ENCODE data around the gene JAK1.
"Not testable (repeated sequence)": the region's sequence is repeated elsewhere in the genome, so short reads cannot be mapped to it uniquely, and the experiment has no call there.

Gene JAK1

DNA sequence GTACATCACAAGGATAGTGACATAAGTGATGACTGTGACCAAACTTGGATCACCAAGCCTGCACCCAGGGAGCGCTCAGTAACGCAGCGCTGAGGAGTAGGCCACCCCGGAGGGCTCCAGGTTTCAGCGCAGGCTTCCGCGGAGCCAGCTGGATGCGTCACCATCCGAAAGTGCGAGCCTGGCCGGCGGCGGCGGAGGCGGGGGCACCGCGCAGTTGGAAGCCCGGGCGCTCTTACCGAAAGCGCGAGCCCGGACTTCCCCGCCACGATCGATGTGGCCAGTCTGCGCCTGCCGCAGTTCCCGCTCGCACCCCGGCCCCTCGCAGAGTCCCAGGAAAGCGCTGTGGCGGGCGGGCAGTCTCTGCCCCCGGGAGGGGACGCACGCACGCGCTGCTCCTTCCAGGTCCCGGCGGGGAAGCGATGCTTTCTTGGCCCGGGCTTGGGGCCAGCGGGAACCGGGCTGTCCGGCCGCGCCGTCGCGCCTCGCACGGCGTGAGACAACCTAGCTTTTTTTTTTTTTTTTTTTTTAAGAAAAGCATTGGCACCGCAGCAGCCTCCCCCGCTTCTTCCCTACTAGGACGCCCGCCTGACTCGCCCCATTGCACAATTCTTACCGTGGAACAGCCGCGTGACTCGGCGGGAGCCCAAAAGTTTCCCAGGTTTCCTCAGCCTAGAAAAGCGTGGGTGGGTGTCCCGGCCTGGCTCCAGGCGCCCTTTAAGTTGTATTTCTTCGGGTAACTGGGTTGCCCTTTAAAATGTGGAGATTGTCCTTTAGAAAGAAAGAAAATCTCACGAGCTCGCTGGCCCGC lies 36.4 kb upstream of the JAK1 start:
- TF ChIP-seq, protein P1, sequence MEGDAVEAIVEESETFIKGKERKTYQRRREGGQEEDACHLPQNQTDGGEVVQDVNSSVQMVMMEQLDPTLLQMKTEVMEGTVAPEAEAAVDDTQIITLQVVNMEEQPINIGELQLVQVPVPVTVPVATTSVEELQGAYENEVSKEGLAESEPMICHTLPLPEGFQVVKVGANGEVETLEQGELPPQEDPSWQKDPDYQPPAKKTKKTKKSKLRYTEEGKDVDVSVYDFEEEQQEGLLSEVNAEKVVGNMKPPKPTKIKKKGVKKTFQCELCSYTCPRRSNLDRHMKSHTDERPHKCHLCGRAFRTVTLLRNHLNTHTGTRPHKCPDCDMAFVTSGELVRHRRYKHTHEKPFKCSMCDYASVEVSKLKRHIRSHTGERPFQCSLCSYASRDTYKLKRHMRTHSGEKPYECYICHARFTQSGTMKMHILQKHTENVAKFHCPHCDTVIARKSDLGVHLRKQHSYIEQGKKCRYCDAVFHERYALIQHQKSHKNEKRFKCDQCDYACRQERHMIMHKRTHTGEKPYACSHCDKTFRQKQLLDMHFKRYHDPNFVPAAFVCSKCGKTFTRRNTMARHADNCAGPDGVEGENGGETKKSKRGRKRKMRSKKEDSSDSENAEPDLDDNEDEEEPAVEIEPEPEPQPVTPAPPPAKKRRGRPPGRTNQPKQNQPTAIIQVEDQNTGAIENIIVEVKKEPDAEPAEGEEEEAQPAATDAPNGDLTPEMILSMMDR (IDR thresholded peaks at IDR 0.05; ENCODE audit: low read depth, low read length), result no peak
- H3K4me3 ChIP-seq (ENCODE audit: low read depth, low read length), result peak overlapping the region; percentile 70

GRCh38 chr1:65002156-65002507 lies 35.8 kb upstream of the JAK1 start:
- H3K4me3 ChIP-seq (ENCODE audit: low read depth, low read length), result peak overlapping the region; percentile 70

GRCh38 chr1:65001231-65001792 lies 35.0 kb upstream of the JAK1 start:
- H3K4me3 ChIP-seq (ENCODE audit: low read depth, low read length), result peak overlapping the region; percentile 5; the same call in 1 of the 2 replicates
- TF ChIP-seq, protein P1 (IDR thresholded peaks at IDR 0.05; ENCODE audit: low read depth, low read length), result no peak

More at GRCh38 chr1:65002156-65002507, 35.8 kb upstream of the JAK1 start:
- TF ChIP-seq, protein P1 (IDR thresholded peaks at IDR 0.05; ENCODE audit: low read depth, low read length), result no peak

- not testable (repeated sequence) for H3K4me3 ChIP-seq (ENCODE audit: low read depth, low read length)
Measured at GRCh38 chr1:64998425-64998948, 32.1 kb upstream of the JAK1 start.

GRCh38 chr1:64996541-64997257 lies 30.4 kb upstream of the JAK1 start:
- TF ChIP-seq, protein P1 (IDR thresholded peaks at IDR 0.05; ENCODE audit: low read depth, low read length), result no peak
- H3K4me3 ChIP-seq (ENCODE audit: low read depth, low read length), result no peak overlapping the region

DNA sequence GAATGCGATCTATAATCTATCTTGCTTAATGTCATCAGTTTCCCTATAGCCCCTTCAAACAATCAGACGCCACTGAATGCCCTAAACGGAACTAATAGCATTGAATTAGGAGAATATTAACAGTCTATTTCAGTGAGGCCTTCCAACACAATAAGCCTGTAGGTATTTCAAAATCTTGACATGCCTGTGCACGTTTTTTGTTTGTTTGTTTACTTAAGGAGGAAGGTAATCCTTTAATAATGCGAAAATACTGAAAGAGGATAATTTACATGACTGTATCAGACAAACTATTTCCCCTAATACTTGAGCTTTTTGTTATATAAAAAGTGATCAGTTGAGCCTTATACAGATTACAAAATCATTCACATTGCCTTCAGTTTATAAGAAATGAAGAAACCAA lies 29.0 kb upstream of the JAK1 start:
- no peak overlapping the region for H3K4me3 ChIP-seq (ENCODE audit: low read depth, low read length)
- TF ChIP-seq, protein P1 (IDR thresholded peaks at IDR 0.05; ENCODE audit: low read depth, low read length), result no peak

DNA sequence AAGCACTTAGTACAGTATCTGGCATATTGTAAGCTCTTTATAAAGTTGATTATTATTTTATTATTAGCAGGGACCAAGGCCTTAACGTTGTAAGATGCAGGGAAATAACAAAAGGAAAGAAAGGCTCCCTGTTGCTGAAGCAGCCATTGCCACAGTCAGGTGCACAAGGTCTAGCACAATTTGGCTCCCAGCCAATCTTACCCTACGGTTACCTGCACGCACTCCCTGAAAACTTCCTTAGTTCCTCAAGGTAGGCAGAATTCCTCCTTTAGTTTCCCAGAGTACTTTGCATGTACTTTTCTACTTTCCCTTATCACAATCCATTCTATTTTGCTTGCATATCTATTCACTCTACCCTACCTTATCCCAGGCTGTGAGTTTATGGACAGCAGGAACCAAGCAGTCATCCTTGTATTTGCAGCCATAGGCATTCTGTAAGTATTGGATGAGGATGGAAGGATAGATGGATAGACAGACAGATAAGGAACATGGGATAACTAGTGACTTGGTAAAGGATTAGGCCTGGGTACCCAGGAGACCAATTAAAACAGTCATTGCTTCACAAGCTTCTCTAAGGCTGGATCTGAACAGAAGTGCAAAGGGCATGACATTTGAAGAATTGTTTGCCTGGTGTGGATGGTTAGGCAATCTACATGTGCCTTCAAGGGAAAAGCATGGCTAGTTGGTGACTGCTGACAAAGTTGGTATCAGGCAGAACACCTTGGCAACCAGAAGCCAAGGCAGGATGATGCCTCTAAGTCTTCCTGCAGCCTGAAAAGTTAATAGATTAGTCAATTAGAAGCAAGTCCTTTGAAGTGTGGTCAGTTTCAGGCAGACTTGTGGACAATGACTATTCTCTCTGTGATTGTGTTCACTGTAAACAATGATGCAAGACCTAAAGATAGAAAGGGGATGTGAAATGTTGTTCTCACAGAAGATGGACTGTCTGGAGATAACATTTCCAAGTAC lies 20.8 kb upstream of the JAK1 start:
- H3K4me3 ChIP-seq (ENCODE audit: low read depth, low read length), result no peak overlapping the region
- TF ChIP-seq, protein P1 (IDR thresholded peaks at IDR 0.05; ENCODE audit: low read depth, low read length), result no peak
